ENCODE results near the gene TEAD1. TPM values are rescaled to one million over a fixed set of nuclear protein-coding genes. Genes with fewer than 3 reads are reported as not detected.

The TEAD1 gene
- total RNA-seq, 1 donor from 2014 or later: 62.5 TPM

DNA sequence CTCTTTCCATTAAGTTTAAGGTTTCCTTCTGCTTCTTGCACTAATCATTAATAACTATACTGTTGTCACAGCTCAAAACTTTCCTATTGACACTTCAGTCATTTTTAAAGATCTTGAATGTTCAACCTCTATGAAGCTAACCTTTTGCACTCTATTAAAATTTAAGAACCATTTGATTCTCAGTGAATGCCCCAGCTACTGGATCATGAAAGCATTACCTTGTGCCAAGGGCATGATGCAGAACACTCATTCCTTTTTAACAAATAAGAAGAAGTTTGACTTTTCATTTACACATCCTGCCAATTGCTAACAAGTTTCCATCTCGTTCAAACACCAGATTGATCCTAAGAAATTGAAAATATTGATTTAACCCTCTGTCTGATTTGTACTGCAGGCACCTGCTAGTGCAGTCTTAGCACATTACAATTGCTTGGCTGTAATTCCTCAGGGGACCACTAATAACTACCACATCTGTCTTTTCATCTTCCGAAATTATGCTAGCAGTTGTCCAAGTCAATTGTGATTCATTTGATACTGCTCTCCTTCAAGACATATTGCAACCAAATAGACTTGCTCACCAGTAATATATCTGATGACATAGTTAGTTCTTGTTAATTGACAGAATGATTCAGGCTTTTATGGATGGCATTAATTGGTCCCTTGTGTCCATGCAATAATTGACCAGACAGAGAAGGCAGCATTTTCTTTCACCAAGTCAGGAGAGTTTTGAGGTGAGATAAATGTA is 158.4 kb downstream of the TEAD1 start:
- TF ChIP-seq, protein P1, sequence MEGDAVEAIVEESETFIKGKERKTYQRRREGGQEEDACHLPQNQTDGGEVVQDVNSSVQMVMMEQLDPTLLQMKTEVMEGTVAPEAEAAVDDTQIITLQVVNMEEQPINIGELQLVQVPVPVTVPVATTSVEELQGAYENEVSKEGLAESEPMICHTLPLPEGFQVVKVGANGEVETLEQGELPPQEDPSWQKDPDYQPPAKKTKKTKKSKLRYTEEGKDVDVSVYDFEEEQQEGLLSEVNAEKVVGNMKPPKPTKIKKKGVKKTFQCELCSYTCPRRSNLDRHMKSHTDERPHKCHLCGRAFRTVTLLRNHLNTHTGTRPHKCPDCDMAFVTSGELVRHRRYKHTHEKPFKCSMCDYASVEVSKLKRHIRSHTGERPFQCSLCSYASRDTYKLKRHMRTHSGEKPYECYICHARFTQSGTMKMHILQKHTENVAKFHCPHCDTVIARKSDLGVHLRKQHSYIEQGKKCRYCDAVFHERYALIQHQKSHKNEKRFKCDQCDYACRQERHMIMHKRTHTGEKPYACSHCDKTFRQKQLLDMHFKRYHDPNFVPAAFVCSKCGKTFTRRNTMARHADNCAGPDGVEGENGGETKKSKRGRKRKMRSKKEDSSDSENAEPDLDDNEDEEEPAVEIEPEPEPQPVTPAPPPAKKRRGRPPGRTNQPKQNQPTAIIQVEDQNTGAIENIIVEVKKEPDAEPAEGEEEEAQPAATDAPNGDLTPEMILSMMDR (IDR thresholded peaks at IDR 0.05; ENCODE audit: partially characterized antibody, unreplicated experiment): peak; percentile 36
- H3K4me1 Mint-ChIP-seq (ENCODE audit: low read depth, unreplicated experiment): peaks cover 50% of the 10 kb centered on the region
- H3K4me3 Mint-ChIP-seq (ENCODE audit: unreplicated experiment): peak overlapping the region; percentile 14
- H3K27ac Mint-ChIP-seq (ENCODE audit: unreplicated experiment): peak overlapping the region; percentile 56
- DNase-seq: no peak
- H3K9me3 Mint-ChIP-seq (ENCODE audit: unreplicated experiment): peaks cover 12% of the 10 kb centered on the region
- H3K36me3 Mint-ChIP-seq (ENCODE audit: unreplicated experiment): no peaks in the 10 kb centered on the region
- H3K27me3 Mint-ChIP-seq (ENCODE audit: unreplicated experiment): peaks cover 16% of the 10 kb centered on the region

DNA sequence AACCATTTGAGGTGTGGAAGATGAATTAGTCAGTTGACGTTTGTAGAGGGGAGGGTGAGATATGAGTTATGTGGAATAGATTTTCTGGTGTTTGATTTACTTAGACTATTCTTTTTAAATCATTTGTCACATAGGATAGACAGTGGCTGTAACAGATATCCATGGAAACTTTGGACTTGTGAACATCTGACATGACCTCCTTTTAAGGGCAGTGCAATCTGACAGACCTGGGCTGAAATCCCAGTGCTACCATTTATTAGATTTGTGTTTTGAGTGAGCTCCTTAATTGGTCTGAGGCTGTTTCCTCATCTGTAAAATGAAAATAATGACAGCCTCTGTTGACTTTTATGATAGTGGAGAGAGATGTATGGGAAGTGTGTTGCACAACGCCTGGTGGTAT is 159.9 kb downstream of the TEAD1 start:
- Mint-ChIP-seq H3K36me3 (ENCODE audit: unreplicated experiment) (no peaks in the 10 kb centered on the region), H3K9me3 (ENCODE audit: unreplicated experiment) (peaks cover 9% of the 10 kb centered on the region), H3K27me3 (ENCODE audit: unreplicated experiment) (peaks cover 10% of the 10 kb centered on the region), H3K27ac (ENCODE audit: unreplicated experiment) (no peak overlapping the region), H3K4me3 (ENCODE audit: unreplicated experiment) (peak overlapping the region; percentile 8), H3K4me1 (ENCODE audit: low read depth, unreplicated experiment) (peaks cover 35% of the 10 kb centered on the region)
- DNase-seq: no peak
- TF ChIP-seq, protein P1 (IDR thresholded peaks at IDR 0.05; ENCODE audit: partially characterized antibody, unreplicated experiment): no peak

DNA sequence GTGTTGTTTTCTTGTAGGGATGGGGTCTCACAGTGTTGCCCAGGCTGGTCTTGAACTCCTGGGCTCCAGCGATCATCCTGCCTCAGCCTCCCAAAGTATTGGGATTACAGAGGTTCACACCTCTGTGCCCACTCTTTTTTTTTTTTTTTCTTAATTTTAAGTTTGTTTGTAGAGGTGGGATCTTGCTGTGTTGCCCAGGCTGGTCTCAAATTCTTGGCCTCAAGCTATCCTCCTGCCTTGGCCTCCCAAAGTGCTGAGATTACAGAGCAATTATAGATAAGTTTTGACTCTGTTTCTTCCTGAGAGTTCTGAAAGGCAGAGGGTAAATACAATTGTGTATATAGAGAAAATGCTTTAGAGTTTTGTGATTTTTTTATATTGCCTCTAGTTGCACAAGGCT is 160.4 kb downstream of the TEAD1 start:
- H3K27ac Mint-ChIP-seq (ENCODE audit: unreplicated experiment): no peak overlapping the region
- H3K27me3 Mint-ChIP-seq (ENCODE audit: unreplicated experiment): peaks cover 13% of the 10 kb centered on the region
- peaks cover 31% of the 10 kb centered on the region for H3K4me1 Mint-ChIP-seq (ENCODE audit: low read depth, unreplicated experiment)

DNA sequence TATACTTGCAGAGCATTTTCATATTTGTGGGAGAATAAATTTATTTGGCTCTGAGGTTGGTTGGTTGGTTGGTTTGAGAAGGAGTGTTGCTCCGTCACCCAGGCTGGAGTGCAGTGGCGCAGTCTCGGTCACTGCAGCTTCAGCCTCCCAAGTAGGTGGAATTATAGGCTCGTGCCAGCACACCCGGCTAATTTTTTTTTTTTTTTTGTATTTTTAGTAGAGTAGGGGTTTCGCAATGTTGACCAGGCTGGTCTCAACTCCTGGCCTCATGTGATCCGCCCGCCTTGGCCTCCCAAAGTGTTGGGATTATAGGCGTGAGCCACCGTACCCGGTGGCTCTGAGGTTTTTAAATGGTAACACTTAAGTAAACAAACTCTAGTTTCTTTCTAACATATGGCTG is 161.1 kb downstream of the TEAD1 start:
- H3K4me3 Mint-ChIP-seq (ENCODE audit: unreplicated experiment): no peak overlapping the region
- peaks cover 4% of the 10 kb centered on the region for H3K9me3 Mint-ChIP-seq (ENCODE audit: unreplicated experiment)
- no peaks in the 10 kb centered on the region for H3K36me3 Mint-ChIP-seq (ENCODE audit: unreplicated experiment)
- no peak overlapping the region for H3K27ac Mint-ChIP-seq (ENCODE audit: unreplicated experiment)
- peaks cover 26% of the 10 kb centered on the region for H3K4me1 Mint-ChIP-seq (ENCODE audit: low read depth, unreplicated experiment)
- peaks cover 11% of the 10 kb centered on the region for H3K27me3 Mint-ChIP-seq (ENCODE audit: unreplicated experiment)
- DNase-seq: no peak
- TF ChIP-seq, protein P1 (IDR thresholded peaks at IDR 0.05; ENCODE audit: partially characterized antibody, unreplicated experiment): no peak

More for the DNA sequence above, 160.4 kb downstream of the TEAD1 start:
- no peak for DNase-seq
- H3K9me3 Mint-ChIP-seq (ENCODE audit: unreplicated experiment): peaks cover 9% of the 10 kb centered on the region
- H3K4me3 Mint-ChIP-seq (ENCODE audit: unreplicated experiment): no peak overlapping the region
- TF ChIP-seq, protein P1 (IDR thresholded peaks at IDR 0.05; ENCODE audit: partially characterized antibody, unreplicated experiment): no peak
- H3K36me3 Mint-ChIP-seq (ENCODE audit: unreplicated experiment): no peaks in the 10 kb centered on the region

DNA sequence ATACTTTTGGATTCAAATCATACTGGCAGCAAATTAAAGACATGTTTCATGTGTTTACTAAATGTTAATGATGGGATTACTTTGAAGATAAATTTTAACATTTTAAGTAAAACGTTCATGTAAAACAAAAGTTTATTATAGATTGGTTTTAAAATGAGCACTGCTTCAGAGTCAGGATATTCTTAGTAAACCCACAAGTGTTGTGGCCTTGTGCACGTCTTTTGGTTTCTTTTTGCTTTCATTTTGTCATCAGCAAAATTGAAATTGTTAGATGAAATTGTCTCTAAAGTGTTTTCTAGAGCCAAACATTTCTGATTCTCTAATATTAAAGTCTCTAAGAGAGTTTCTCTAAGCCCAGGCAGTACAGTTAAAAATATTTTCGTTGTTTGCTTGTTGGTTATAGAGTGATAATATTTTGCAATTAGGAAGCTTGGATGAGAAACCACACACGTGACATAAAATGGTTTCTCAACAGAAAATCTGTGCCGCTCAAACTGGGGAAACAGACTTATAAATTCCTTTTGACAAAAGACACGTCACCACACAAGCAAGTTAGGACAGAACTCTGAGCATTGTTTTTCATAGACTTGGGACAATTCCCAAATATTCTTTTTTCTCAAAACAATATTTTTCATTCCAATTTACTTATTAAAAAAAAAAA is 164.4 kb downstream of the TEAD1 start:
- H3K9me3 Mint-ChIP-seq (ENCODE audit: unreplicated experiment): no peaks in the 10 kb centered on the region
- DNase-seq: no peak
- H3K36me3 Mint-ChIP-seq (ENCODE audit: unreplicated experiment): no peaks in the 10 kb centered on the region
- peaks cover 6% of the 10 kb centered on the region for H3K27me3 Mint-ChIP-seq (ENCODE audit: unreplicated experiment)
- TF ChIP-seq, protein P1 (IDR thresholded peaks at IDR 0.05; ENCODE audit: partially characterized antibody, unreplicated experiment): no peak
- H3K4me1 Mint-ChIP-seq (ENCODE audit: low read depth, unreplicated experiment): peaks cover 25% of the 10 kb centered on the region
- no peak overlapping the region for H3K27ac Mint-ChIP-seq (ENCODE audit: unreplicated experiment)
- H3K4me3 Mint-ChIP-seq (ENCODE audit: unreplicated experiment): no peak overlapping the region
